NCI-H526 treated with DMSO at 0.1 percent for 48 hours (cell line): ENCODE data around the gene CFDP1.

Source experiments
- DNase-seq: peaks from one replicate; lab custom pipeline; 2025; lab: John Stamatoyannopoulos, UW

CFDP1 gene

DNA sequence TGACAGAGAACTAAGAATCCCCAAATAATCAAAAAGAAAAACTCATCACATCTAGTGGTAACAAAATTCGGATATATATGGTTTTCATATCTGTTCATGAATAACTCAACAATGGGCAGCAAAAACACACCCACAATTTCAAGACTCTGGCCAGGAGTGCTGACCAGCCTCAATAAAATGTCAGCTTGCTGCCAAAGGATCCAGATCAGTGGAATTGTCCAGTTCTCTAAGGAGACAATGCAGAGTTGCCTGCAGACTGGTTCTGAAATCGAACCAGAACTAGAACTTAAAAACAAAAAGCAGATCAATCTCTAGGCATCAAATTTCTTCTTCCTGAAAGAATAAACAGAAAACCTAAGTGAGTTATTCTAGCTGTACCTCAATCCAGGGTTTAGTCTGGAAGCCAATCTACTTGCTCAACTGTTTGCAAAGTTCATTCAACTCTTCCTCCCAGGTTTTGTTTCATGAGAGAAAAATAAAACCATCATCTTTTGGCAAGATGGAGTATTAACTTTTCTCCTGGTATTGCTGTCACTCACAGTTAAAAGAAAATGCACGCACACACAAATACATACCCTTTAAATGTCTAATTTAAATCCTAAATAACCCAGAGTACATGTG is 61.0 kb downstream of the CFDP1 start:
- no peak for DNase-seq

DNA sequence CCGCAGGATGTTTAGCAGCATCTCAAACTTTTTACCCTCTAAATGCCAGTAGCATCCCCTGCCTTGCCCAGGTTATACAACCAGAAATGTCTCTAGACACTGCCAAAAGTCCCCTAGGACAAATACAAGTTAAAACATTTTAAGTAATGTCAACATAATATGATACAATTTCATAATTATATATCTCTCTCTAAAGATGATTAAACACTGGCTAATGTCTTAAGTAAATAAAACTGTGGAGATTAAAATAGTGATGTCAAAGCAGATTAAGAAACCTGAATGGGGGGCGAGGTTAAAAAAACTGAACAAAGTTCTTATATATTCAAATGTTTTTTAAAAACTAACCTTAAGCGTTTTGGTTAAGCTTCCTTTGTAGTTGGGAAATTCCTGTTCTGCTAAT is 62.1 kb downstream of the CFDP1 start:
- DNase-seq = no peak

DNA sequence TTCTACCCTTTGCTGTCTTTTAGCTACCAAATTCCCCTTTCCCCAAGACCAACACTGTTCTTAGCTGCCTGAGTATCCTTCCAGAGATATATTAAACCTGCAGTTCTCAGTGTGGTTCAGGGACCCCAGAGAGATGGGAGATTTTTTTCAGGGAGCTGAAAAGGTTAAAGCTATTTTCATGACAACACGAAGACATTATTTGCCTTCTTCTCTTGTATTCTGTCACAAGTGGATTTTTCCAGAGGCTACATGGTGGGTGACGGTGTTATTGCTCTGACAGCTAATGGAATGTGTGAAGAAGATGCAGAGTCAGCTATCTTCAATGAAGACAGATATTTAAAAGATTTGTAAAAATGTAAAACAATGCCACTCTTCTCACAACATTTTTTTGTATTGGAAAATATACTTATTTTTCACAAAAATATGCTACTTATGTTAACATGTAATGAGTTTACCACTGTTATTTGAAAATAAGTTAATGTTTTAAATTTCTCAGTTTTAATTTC is 69.0 kb downstream of the CFDP1 start:
- no peak for DNase-seq

DNA sequence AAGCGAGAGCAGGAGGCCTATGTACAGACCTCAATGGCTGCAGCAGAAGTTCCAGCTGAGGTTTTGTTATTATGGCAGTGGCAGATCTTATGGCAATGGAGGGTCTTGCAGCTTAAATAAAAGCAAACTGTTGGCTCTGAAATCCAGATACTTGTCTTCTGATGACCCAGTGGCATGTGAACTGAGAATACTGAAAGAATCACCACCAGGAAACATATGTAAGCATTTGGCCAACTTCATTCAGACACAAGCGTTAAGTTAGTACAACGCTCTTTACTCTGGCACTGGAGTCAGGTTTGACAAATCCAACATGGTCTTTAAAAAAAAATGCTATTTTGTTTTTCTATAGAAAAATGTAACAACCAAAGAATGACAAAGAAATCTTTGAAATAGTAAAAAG is 70.5 kb downstream of the CFDP1 start:
- no peak for DNase-seq

DNA sequence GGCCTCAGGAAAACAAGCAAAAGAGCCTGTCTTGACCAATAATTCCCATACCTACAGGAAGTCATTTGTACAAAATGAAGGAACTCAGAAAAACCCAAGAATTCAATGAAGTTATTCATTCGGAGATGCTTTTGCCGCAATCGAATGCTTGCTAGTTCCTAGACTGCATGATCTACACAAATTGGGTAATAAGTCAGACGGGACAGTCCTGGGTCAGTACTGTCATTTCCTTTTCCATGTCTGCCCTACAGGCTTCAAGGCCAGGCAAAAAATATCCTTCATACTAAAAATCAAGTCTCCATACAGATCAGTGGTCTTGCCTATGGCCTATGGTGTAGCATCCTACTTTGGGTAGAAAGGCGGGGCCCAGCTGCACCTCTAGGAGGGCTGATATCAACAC is 71.4 kb downstream of the CFDP1 start:
- DNase-seq = no peak

DNA sequence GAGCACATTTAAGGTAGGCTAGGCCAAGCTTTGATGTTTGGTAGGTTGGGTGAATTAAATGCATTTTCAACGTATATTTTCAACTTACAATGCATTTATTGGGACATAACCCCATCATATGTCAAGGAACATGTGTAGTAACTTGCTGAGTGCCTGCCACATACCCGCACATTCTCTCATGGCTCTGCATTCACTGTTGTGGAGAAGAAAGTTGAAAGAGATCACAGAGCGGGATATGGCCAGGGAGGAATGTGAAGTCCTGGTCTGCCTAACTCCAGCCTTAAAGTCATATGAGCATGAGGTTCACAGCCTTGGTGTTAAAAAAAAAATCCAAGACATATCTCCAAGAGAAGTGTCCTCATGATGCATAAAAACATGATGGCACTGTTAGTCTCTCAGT is 79.1 kb downstream of the CFDP1 start:
- no peak for DNase-seq

DNA sequence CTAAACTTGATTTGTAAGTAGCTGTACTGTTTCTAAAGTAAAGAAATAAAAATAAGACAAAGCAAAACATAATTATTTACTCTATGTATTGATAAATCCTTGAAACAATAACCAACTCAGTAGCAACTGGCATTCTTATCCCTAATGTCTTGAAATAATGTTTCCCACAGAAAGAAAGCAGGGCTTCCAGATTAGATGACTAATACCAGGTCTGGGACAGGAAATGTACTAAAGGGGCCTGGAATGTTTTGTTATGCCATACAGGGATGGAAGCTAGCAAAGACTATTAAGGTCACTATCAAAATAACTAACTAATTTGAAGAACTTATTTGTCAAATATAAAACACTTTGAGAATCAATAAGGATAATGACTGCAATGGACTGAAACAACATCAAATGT is 82.1 kb downstream of the CFDP1 start:
- no peak for DNase-seq

DNA sequence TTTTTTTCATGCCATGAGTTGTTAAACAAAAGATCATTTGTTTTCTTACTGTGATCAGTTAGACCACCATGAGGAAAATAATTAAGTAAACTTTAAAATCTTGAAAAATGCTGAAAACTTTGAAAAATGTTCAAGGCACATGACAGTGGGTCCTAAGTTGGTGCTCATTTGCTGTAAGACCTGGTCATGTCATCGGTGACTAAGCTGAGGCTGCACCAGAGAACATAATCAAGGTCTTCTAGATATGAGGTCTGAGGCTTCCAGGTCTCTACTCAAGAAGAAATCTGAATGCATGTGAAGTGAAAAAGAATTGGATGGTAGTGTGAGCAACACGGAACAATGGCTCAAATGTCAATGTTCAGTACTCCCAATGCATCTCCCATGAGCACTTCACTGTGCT is 87.6 kb downstream of the CFDP1 start:
- no peak for DNase-seq

DNA sequence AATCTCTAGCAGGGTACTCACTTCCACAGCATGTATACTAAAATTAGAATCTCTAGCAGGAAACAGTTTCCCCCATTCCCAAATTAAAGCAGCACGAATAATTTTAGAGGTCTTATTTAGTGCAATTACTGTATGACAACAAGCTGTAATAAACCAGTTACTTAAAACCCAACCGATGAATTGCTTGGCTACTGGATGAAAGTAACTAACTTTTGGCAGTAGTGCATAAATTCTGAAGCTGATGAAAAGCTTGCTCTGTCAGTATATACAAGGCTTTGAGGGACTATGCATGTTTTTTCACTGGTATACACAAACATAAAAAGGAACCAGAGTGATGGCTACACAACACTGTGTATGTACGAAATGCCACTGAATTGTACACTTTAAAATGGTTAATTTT is 89.4 kb downstream of the CFDP1 start:
- DNase-seq = no peak

DNA sequence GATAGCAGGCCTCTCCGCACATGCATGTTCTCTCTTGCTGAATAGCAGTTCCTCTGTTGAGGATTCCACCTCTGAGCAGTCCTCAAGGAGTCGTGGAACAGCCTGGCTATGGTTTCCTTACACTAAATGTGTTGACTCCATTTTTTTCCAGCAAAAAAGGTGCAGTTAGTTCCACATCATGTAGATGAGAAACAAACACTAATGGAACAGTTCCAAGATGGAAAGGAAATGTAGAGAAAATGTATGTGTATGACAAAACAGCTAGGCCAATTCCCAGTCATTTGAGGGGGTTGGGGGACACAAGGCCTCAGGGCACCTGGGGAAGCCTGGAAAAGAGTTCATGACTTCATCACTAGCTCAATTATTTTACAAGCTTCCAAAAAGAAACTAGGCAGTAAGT is 90.0 kb downstream of the CFDP1 start:
- no peak for DNase-seq

DNA sequence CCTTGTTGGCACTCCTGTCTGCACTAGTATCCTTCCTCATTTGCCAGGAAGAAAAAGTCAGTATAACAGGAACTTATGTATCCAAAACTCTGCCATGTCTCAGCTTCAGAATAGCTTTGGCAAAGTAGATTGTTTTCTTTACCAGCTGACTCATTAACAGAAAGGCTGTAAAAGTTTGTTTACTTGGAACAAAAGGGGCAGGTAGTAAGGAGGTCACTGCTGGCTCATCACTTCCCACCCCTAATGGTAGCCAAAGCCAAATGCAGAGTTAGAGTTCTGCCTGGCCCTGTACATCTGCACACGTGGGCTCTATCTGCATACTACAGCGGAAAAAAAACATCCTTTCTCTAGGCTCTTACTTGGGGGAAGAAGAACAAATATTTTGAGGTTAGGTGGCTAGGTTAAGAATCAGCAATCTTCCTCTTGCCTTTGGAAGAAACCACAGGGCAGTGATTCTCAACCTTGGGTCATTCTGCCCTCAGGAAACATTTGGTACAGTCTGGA is 90.9 kb downstream of the CFDP1 start:
- DNase-seq = no peak

DNA sequence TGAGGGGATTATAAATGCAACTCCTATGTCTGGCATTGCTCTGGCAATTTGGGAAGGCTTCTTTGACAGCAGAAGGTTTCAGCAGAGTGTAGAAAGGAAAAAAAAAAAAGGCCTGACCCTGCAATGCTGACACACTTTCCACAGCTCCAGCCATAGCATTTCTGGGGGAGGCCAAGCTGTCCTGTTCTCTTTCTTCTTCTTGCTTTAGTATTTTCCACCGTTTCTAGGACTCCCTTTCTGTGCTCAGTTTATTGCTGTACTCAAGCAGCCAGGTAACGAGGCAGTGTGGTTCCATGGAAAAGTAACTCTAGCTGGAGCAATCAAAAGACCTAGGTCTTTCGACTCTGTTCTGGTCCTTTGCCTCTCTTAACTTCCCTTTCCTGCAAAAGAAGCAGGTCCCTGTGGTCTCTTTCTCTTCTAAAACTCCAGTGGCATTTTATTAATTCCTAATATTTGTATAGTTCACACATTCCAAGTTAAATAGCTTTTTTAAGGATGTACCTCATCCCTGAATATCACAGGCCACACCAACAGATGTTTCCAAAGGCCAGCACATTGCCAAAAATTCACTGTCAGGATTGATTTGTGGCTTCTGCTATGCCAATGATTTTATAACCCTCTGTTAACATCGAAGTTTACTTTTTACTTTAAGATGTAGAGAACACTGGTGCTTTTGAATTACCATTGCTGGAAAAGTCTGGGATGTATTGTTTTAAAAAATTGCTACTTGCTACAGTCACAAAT is 91.6 kb downstream of the CFDP1 start:
- no peak for DNase-seq

DNA sequence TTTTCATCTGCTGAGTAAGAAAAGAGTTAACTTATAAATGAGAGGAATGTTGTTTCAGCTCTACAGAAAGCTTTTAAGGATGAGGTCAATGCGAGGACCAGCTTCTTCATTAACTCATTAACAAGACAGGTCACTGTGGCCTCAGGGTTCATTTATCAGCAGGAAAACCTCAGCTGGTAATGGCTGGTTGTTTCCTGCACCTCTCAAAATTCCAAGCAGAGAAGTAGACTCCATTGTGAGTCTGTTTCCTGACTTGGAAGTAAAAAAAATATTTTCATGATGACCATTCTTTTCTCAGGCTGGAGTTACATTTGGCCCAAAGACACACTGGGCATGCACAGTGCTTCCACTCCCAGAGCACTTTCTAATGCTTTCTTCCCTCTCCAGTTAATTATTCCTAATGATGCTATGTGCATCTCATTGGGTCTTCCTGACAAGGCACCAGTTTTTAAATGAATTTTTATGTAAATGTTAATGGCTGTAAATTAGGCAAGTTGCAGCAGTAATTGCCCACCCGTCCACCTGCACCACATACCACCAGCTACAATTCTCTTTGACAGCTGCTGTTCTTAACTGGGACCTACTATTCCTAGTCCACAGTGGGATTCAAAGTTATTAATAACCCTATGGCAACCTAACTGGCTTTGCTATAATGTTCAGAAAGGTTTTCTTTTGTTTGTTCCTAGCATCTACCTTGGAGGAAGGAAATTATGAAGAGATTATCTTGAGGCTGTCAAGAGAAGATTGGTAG is 92.4 kb downstream of the CFDP1 start:
- no peak for DNase-seq

DNA sequence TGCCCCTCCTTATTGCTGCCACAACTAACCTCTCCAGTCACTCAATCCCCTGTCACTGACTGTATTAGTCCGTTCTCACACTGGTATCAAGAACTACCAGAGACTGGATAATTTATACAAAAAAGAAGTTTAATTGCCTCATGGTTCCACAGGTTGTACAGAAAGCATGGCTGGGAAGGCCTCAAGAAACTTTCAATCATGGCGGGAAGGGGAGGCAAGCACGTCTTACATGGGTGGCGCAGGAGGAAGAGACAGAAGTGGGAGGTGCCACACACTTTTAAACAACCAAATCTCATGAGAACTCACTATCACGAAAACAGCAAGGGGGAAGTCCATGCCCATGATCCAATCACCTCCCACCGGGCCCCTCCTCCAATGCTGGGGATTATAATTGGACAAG is 95.9 kb downstream of the CFDP1 start:
- no peak for DNase-seq

DNA sequence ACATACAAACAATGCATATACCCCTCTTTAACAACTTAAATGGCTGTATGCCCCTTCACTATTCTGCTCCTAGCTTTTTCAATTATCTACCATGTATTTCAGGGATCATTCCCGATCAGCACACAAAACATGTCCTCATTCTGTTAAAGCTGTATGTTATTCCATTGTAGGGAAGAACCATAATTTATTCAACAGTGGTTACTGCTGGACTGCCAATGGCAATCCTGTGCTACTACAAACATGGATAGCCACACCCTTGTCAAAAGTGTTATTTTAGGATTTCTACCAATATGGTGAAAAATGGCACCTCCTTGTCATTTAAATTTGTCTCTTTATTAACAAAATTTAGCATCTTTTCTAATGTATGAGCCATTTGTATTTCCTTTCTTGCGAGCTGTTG is 96.8 kb downstream of the CFDP1 start:
- DNase-seq = no peak

DNA sequence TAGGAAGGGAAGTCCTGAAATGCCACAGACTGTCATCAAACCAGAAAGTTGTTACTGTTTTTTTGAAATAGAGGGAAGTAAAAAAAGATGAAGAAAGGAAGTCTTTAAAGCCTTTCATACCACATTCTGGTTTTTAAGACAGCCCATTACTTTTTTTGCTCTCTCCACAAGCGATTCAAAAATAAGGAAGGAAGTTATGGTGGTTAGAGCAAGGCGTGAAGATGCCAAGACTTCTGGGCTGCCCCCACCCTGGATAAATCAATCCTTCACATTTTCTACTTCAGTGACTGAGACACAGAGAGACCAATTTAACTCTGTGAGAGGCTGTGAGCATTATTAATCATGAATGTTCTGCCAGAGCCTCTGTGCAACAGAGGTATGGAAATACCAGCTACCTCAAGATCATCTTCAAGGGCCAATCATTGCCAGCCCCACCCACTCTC is 99.6 kb downstream of the CFDP1 start:
- DNase-seq = no peak

DNA sequence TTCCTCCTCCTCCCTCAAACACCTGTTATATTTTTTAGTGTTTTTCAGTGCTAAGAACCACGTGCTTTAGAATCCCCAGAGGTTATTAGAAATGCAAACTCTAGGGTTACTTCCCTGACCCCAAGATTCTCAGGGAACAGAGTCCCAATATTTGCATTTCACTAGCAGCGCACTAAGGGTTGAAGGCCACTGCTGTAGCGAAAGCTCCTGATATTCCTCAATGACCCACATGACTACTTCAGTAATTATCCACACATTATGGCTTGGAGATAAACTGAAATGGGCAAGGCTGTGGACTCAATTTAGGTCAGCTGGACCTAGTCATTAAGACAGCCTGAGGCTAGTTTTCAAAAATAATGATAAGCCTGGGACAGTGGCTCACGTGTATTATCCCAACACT is 103.4 kb downstream of the CFDP1 start:
- DNase-seq = no peak

DNA sequence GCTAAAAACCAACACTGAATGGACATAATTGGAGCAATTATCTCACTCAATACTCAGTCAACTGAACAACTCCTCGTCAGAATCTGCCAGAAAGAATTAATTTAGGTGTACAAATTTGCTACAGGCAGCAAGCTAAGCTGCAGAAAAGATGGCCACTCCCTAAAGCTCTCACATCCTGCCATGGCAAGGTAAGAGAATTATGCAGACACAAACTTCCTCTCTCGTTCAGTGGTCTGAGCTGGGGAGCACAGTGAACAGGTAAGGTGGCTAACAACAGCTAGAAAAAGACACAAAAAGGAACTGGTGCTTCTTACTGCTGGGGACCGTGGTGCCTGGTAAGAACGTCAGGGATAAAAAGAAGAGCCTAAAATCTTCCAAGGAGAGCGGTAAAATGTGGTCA is 107.0 kb downstream of the CFDP1 start:
- DNase-seq = no peak

DNA sequence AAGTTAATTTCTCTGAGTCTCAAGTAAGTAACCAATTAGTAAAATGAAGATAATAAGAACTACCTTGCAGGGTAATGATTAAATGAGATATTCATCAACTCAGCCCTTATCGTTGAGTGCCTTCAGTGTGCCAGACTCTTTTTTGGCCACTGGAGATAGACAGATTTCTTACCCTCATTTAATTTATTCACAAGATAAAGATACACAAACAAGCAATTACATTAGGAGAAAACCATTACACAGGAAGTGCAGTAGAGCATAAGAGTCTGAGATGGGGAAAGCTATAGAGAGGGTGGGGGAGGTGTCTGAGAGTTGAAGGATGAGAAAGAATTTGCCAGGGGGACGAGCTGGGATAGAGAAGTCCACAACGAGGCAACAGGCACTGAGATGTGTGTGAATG is 109.4 kb downstream of the CFDP1 start:
- DNase-seq = no peak

DNA sequence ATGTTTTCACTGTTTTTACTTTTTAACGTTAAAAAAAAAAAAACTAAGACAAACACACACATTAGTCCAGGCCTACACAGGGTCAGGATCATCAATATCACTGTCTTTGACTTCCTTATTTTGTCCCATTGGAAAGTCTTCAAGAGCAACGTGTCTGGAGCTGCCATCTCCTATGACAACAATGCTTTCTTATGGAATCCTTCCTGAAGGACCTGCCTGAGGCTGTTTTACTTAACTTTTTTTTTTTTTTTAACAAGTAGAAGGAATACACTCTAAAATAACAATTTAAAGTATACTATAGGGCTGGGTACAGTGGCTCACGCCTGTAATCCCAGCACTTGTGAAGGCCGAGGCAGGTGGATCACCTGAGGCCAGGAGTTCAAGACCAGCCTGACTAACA is 110.1 kb downstream of the CFDP1 start:
- no peak for DNase-seq

DNA sequence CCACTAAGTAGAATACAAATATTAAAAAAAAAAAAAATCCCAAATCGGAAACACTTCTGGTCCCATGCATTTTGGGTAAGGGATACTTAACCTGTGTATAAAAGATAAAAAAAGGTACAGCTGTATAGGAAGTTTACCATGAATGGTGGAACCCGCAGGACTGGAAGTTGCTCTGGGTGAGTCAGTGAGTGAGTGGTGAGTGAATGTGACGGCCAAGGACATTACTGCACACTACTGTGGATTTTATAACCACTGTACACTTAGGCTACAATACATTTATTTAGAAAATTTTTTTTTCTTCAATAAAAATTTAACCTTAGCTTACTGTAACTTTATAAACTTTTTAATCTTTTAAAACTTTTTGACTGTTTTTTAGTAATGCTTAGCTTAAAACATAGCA is 110.6 kb downstream of the CFDP1 start:
- no peak for DNase-seq

DNA sequence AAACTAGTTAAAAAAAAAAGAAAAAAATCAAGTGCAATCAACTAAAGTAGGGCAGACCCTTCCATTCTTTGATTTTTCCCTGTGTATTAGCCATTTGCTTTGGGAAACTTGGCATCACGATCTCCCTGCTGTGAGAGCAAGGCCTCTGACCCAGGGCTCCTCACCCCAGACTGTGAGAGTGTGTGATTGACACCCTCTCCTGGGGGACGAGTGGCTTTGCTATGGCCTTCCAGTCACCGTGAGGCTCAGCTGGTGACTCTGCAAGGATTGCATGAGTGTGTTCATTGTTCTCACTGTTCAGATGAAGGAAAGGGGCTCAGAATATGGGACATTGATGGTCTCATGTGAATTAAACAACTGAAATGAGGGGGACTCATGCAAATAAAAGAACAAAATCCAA is 112.9 kb downstream of the CFDP1 start:
- no peak for DNase-seq
